Trophoblast cell (in vitro differentiated cells and primary cell): ENCODE measurements around the gene LGALS7.
"Not testable (repeated sequence)": the region's sequence is repeated elsewhere in the genome, so short reads cannot be mapped to it uniquely, and the experiment has no call there.

Experiments
- DNase-seq, 2 donors: peaks; one replicate each; pipeline ENCODE4 v3.0.0-alpha.2; 2016
- H2AFZ ChIP-seq: 2 replicates; pipeline ENCODE4 v1.6.1; 2013; ENCODE audit warnings: low read length, moderate library complexity, mild to moderate bottlenecking; ENCODE audit not compliant: insufficient read depth, poor library complexity
- H2AK5ac ChIP-seq: 2 replicates; pipeline ENCODE4 v1.6.1; 2013; ENCODE audit warnings: mild to moderate bottlenecking, low read length
- H2BK120ac ChIP-seq: 2 replicates; pipeline ENCODE4 v1.6.1; 2013; ENCODE audit warnings: low read length, mild to moderate bottlenecking, moderate library complexity; ENCODE audit not compliant: insufficient read depth, poor library complexity
- H2BK12ac ChIP-seq: 2 replicates; pipeline ENCODE4 v1.6.1; 2013; ENCODE audit warnings: mild to moderate bottlenecking, low read length, moderate library complexity
- H2BK5ac ChIP-seq: 2 replicates; pipeline ENCODE4 v1.6.1; 2013; ENCODE audit warnings: low read length, low read depth, moderate library complexity, mild to moderate bottlenecking; ENCODE audit not compliant: poor library complexity
- H3K14ac ChIP-seq: 2 replicates; pipeline ENCODE4 v1.6.1; 2013; ENCODE audit warnings: mild to moderate bottlenecking, low read length
- H3K18ac ChIP-seq: 2 replicates; pipeline ENCODE4 v1.6.1; 2013; ENCODE audit warnings: mild to moderate bottlenecking, low read length
- H3K23ac ChIP-seq: 2 replicates; pipeline ENCODE4 v1.6.1; 2013; ENCODE audit warnings: low read length
- H3K27ac ChIP-seq: 2 replicates; pipeline ENCODE4 v1.5.1; 2013; ENCODE audit warnings: low read depth, mild to moderate bottlenecking, inconsistent platforms, low read length, moderate library complexity
- H3K27me3 ChIP-seq: 2 replicates; pipeline ENCODE4 v1.6.1; 2013; ENCODE audit warnings: inconsistent platforms, mild to moderate bottlenecking, low read length, moderate library complexity; ENCODE audit not compliant: insufficient read depth
- H3K36me3 ChIP-seq, 2 experiments: 1 replicate in 1 of 2; 2 replicates in 1 of 2; pipeline ENCODE4 v1.6.1; 2013; ENCODE audit warnings: low read length in 2 of 2, mild to moderate bottlenecking in 2 of 2, moderate library complexity in 1 of 2; ENCODE audit not compliant: insufficient read depth in 2 of 2, control insufficient read depth in 1 of 2
- H3K4ac ChIP-seq: 2 replicates; pipeline ENCODE4 v1.6.1; 2013; ENCODE audit warnings: low read depth, mild to moderate bottlenecking, low read length, moderate library complexity
- H3K4me1 ChIP-seq, 2 experiments: 1 replicate in 1 of 2; 2 replicates in 1 of 2; pipeline ENCODE4 v1.6.1; 2013; ENCODE audit warnings: low read length in 2 of 2, mild to moderate bottlenecking in 2 of 2, moderate library complexity in 1 of 2; ENCODE audit not compliant: insufficient read depth in 2 of 2, control insufficient read depth in 1 of 2
- H3K4me2 ChIP-seq: 2 replicates; pipeline ENCODE4 v1.6.1; 2013; ENCODE audit warnings: inconsistent platforms, mild to moderate bottlenecking, low read length, moderate library complexity
- H3K4me3 ChIP-seq: 2 replicates; pipeline ENCODE4 v1.5.1; 2013; ENCODE audit warnings: mild to moderate bottlenecking, low read depth, low read length, inconsistent platforms
- H3K79me1 ChIP-seq: one replicate; pipeline ENCODE4 v1.6.1; 2013; ENCODE audit warnings: low read length
- H3K79me2 ChIP-seq: 2 replicates; pipeline ENCODE4 v1.6.1; 2013; ENCODE audit warnings: low read length, mild to moderate bottlenecking; ENCODE audit not compliant: control insufficient read depth, insufficient read depth, poor library complexity
- H3K9ac ChIP-seq: 2 replicates; pipeline ENCODE4 v1.6.1; 2013; ENCODE audit warnings: mild to moderate bottlenecking, low read length
- H3K9me3 ChIP-seq: 2 replicates; pipeline ENCODE4 v1.6.1; 2013; ENCODE audit warnings: low read depth, mild to moderate bottlenecking, control low read depth, inconsistent platforms, low read length; ENCODE audit not compliant: insufficient read depth
- H4K12ac ChIP-seq: 2 replicates; pipeline ENCODE4 v1.6.1; 2013; ENCODE audit warnings: low read depth, mild to moderate bottlenecking, low read length, moderate library complexity
- H4K8ac ChIP-seq: 2 replicates; pipeline ENCODE4 v1.6.1; 2013; ENCODE audit warnings: low read depth, mild to moderate bottlenecking, low read length, moderate library complexity
- H4K91ac ChIP-seq: one replicate; pipeline ENCODE4 v1.6.1; 2013; ENCODE audit warnings: low read depth, mild to moderate bottlenecking, low read length, moderate library complexity
- WGBS: extraction: QIAGEN DNeasy Blood & Tissue Kit; methylation state at CpG from one replicate; pipeline ENCODE4 v1.1.7; 2013; ENCODE audit warnings: missing lambda C conversion rate; ENCODE audit not compliant: insufficient read length, insufficient coverage; ENCODE audit errors: extremely low coverage; 5-methylcytosine and 5-hydroxymethylcytosine counted together

Gene LGALS7

GRCh38 chr19:38792250-38793111, 19.2 kb upstream of the LGALS7 start:
- Histone ChIP-seq H4K91ac (peak overlapping the region; percentile 68), H3K18ac (no peak overlapping the region), H4K12ac (peak overlapping the region; percentile 57), H3K14ac (peak overlapping the region; percentile 66), H3K4me3 (peak overlapping the region; percentile 12), H2BK5ac (peak overlapping the region; percentile 50), H3K4me1 (no peaks in the 10 kb centered on the region), H2AFZ (peak overlapping the region; percentile 60), H3K36me3 (no peaks in the 10 kb centered on the region), H3K27ac (no peak overlapping the region), H2BK12ac (peak overlapping the region; percentile 92), H2AK5ac (peak overlapping the region; percentile 81), H3K27me3 (no peaks in the 10 kb centered on the region), H3K9ac (no peak overlapping the region), H3K79me2 (no peaks in the 10 kb centered on the region), H3K23ac (no peak overlapping the region), H4K8ac (peak overlapping the region; percentile 62), H3K4me2 (no peak overlapping the region), H2BK120ac (peak overlapping the region; percentile 83), H3K4ac (no peak overlapping the region), H3K9me3 (no peaks in the 10 kb centered on the region), H3K79me1 (peaks cover 3% of the 10 kb centered on the region)
- DNase-seq, result peak; percentile 35 to 44
- WGBS, result no CpG with 5 or more reads among the region's 71 CpGs

GRCh38 chr19:38791451-38792064, 18.2 kb upstream of the LGALS7 start:
- H3K4ac ChIP-seq, H3K4me2 ChIP-seq, H3K9me3 ChIP-seq, H4K8ac ChIP-seq, H3K4me3 ChIP-seq, DNase-seq, H3K4me1 ChIP-seq, H3K27ac ChIP-seq, H2BK120ac ChIP-seq, H2BK12ac ChIP-seq, H3K18ac ChIP-seq, H2BK5ac ChIP-seq, H3K14ac ChIP-seq, H3K27me3 ChIP-seq, H3K9ac ChIP-seq, H2AFZ ChIP-seq, H3K23ac ChIP-seq, H2AK5ac ChIP-seq, H3K79me2 ChIP-seq, H3K36me3 ChIP-seq, H4K12ac ChIP-seq, H4K91ac ChIP-seq, H3K79me1 ChIP-seq: not testable (repeated sequence)
- WGBS, result no CpG with 5 or more reads among the region's 40 CpGs

- H3K27me3 ChIP-seq, H3K18ac ChIP-seq, H3K27ac ChIP-seq, DNase-seq, H3K4me2 ChIP-seq, H3K23ac ChIP-seq, H3K79me1 ChIP-seq, H2BK120ac ChIP-seq, H2BK5ac ChIP-seq, H2BK12ac ChIP-seq, H3K9me3 ChIP-seq, H2AFZ ChIP-seq, H3K36me3 ChIP-seq, H3K4me1 ChIP-seq, H3K4ac ChIP-seq, H3K79me2 ChIP-seq, H3K4me3 ChIP-seq, H3K9ac ChIP-seq, H3K14ac ChIP-seq, H2AK5ac ChIP-seq, H4K91ac ChIP-seq, H4K12ac ChIP-seq, H4K8ac ChIP-seq: not testable (repeated sequence)
- WGBS, result no CpG with 5 or more reads among the region's 49 CpGs
These were observed 17.4 kb upstream of the LGALS7 start for GRCh38 chr19:38790507-38791403.

- H2AK5ac ChIP-seq, result no peak within 1 kb of the TSS
- WGBS, result no CpG with 5 or more reads among the region's 17 CpGs
- DNase-seq, result no peak
- H4K91ac ChIP-seq, result peak within 1 kb of the TSS; percentile 45
- no peak within 1 kb of the TSS for H3K4me3 ChIP-seq
- no peaks in the 10 kb centered on the region for H3K9me3 ChIP-seq
- no peak within 1 kb of the TSS for H3K9ac ChIP-seq
- H3K27me3 ChIP-seq, result no peaks in the 10 kb centered on the region
- no peak within 1 kb of the TSS for H2BK12ac ChIP-seq
- H3K4me1 ChIP-seq, result no peaks in the 10 kb centered on the region
- no peak within 1 kb of the TSS for H3K14ac ChIP-seq
- H3K79me1 ChIP-seq, result peaks cover 4% of the 10 kb centered on the region
- H3K4me2 ChIP-seq, result no peak within 1 kb of the TSS
- no peak within 1 kb of the TSS for H3K18ac ChIP-seq
- no peaks in the 10 kb centered on the region for H3K36me3 ChIP-seq
- H4K8ac ChIP-seq, result no peak within 1 kb of the TSS
- no peak within 1 kb of the TSS for H2BK5ac ChIP-seq
- no peak within 1 kb of the TSS for H4K12ac ChIP-seq
- no peak within 1 kb of the TSS for H2BK120ac ChIP-seq
- no peak within 1 kb of the TSS for H3K4ac ChIP-seq
- H3K79me2 ChIP-seq, result no peaks in the 10 kb centered on the region
- H3K23ac ChIP-seq, result no peak within 1 kb of the TSS
- no peak within 1 kb of the TSS for H3K27ac ChIP-seq
- no peak within 1 kb of the TSS for H2AFZ ChIP-seq
These were observed 15.3 kb upstream of the LGALS7 start, which contains the start of gene LGALS7B for GRCh38 chr19:38788478-38789243. Gene LGALS7B, plus strand, starts transcription at chr19:38789200. Its CDS starts 27 bp downstream, at chr19:38789227.
